T-cell (primary cell): Measurements from ENCODE around the gene ZAR1L. TPM values are rescaled to one million over a fixed set of nuclear protein-coding genes. Genes with fewer than 3 reads are reported as not detected.

Experiments used
- ATAC-seq, 4 experiments: fragments of 200-7000 bp in 3 of 4; fragments of 150-1000 bp in 1 of 4; cut with Tn5 transposase; replicated peaks in 1 of 4; 1 replicate in 3 of 4; 2 replicates in 1 of 4; pipeline ENCODE4 v1.10.0; 2021; ENCODE audit warnings: moderate library complexity in 3 of 4, mild to moderate bottlenecking in 2 of 4, moderate number of reproducible peaks in 1 of 4
- CTCF ChIA-PET, 2 donors: fragments of 300-600 bp; sonication (Branson Sonifier 250); formaldehyde crosslinking; loops; one replicate each; lab custom pipeline; 2022; ENCODE audit warnings: antibody characterized with exemption in 2 of 2; lab: Charles Lee
- POLR2A ChIA-PET, 2 donors: fragments of 300-600 bp; sonication (Branson Sonifier 250); formaldehyde crosslinking; loops; one replicate each; lab custom pipeline; 2022; ENCODE audit warnings: antibody characterized with exemption in 2 of 2; lab: Charles Lee
- DNase-seq, 35 experiments: peaks; one replicate each; pipeline versions ENCODE4 v3.0.0 to v3.0.0-alpha.2; 2013 to 2023
- H3K27ac ChIP-seq: one replicate; pipeline ENCODE4 v1.5.1; 2013; ENCODE audit warnings: low read length
- H3K27me3 ChIP-seq, 2 experiments: replicated peaks in 1 of 2; 1 replicate in 1 of 2; 2 replicates in 1 of 2; pipeline versions ENCODE4 v1.6.1 to v1.7.0; 2013; ENCODE audit warnings: low read length in 1 of 2, mixed read lengths in 1 of 2; ENCODE audit not compliant: control insufficient read depth in 2 of 2, insufficient read depth in 2 of 2; ENCODE audit errors: extremely low read depth in 1 of 2
- H3K36me3 ChIP-seq, 2 donors: 1 replicate in 1 of 2; 2 replicates in 1 of 2; pipeline versions ENCODE4 v1.6.1 to v1.7.0; 2013; ENCODE audit warnings: low read length in 1 of 2; ENCODE audit not compliant: control insufficient read depth in 2 of 2, insufficient read depth in 1 of 2; ENCODE audit errors: extremely low read depth in 1 of 2
- H3K4me1 ChIP-seq, 2 experiments: 1 replicate in 1 of 2; 2 replicates in 1 of 2; pipeline versions ENCODE4 v1.6.1 to v1.7.0; 2013; ENCODE audit warnings: low read length in 2 of 2, mixed read lengths in 1 of 2; ENCODE audit not compliant: insufficient read depth in 2 of 2, control insufficient read depth in 1 of 2; ENCODE audit errors: extremely low read depth in 1 of 2
- H3K4me3 ChIP-seq, 2 donors: 1 replicate in 1 of 2; 2 replicates in 1 of 2; pipeline versions ENCODE4 v1.5.1 to v1.7.0; 2013; ENCODE audit warnings: mild to moderate bottlenecking in 2 of 2, low read length in 1 of 2, moderate library complexity in 1 of 2; ENCODE audit not compliant: control insufficient read depth in 1 of 2; ENCODE audit errors: extremely low read depth in 1 of 2
- H3K9me3 ChIP-seq: 2 replicates; pipeline ENCODE4 v1.7.0; 2013
- H3K27ac Mint-ChIP-seq, 2 donors: one replicate each; pipeline ENCODE4 v1.8.0; 2020 to 2021; ENCODE audit warnings: mild to moderate bottlenecking in 2 of 2, mixed read lengths in 2 of 2
- H3K27me3 Mint-ChIP-seq, 2 donors: one replicate each; pipeline ENCODE4 v1.8.0; 2021 to 2022; ENCODE audit warnings: mixed read lengths in 2 of 2
- H3K36me3 Mint-ChIP-seq: one replicate; pipeline ENCODE4 v1.8.0; 2021; ENCODE audit warnings: mixed read lengths
- H3K4me1 Mint-ChIP-seq, 3 donors: one replicate each; pipeline ENCODE4 v1.8.0; 2020 to 2022; ENCODE audit warnings: mixed read lengths in 3 of 3, mild to moderate bottlenecking in 1 of 3
- H3K4me3 Mint-ChIP-seq, 3 donors: one replicate each; pipeline ENCODE4 v1.8.0; 2020 to 2022; ENCODE audit warnings: mild to moderate bottlenecking in 3 of 3, mixed read lengths in 3 of 3, moderate library complexity in 3 of 3
- H3K9me3 Mint-ChIP-seq, 3 donors: one replicate each; pipeline ENCODE4 v1.8.0; 2020 to 2022; ENCODE audit warnings: mixed read lengths in 3 of 3
- WGBS: methylation state at CpG from one replicate; pipeline ENCODE4 v1.1.5; 2013; ENCODE audit warnings: missing lambda C conversion rate; ENCODE audit not compliant: insufficient coverage; 5-methylcytosine and 5-hydroxymethylcytosine counted together
- total RNA-seq, 35 experiments: library from RNA in 6 of 35; stranded (reverse) in 6 of 35; fragments of 120-200 nt in 1 of 35; gene quantifications; one replicate each; pipeline versions ENCODE4 v1.2.1 to v1.2.4 and lab custom pipeline; 2013 to 2026

Gene ZAR1L
- total RNA-seq, 5 donors from 2014 or later (not counting 1 experiment from before 2014, with no cell fraction given) = not detected

DNA sequence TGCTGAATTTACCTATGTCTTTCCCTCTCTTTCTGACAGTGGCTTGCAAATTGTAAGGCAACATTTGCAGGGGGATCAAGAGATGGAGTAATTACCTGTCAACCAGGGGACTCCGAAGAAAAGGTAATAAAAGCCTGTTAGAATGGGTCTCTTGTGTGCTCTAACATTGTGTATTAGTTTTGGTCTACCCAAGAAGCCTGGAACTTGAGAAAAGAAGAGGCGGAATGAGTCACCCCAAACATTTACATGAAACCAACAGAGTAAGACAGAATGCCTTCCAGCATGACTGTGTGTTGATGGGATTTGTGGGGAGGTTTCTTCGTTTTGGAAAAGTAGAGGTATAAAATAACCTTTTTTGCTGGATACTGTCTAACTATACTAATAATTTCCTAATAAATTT, 36.7 kb downstream of the ZAR1L start:
- peaks cover 0 to 5% of the 10 kb centered on the region in 2 donors for H3K36me3 ChIP-seq
- DNase-seq = no peak
- H3K27ac ChIP-seq = no peak overlapping the region
- H3K9me3 ChIP-seq = no peaks in the 10 kb centered on the region
- no peaks in the 10 kb centered on the region for H3K4me1 ChIP-seq
- ChIA-PET CTCF (no interaction called here), POLR2A (no interaction called here)
- no peak for ATAC-seq
- H3K4me1 Mint-ChIP-seq = no peaks in the 10 kb centered on the region
- H3K27me3 ChIP-seq = no peaks in the 10 kb centered on the region
- no peak overlapping the region for H3K27ac Mint-ChIP-seq
- peaks cover 7% of the 10 kb centered on the region for H3K36me3 Mint-ChIP-seq
- H3K27me3 Mint-ChIP-seq = no peaks in the 10 kb centered on the region
- H3K9me3 Mint-ChIP-seq = no peaks in the 10 kb centered on the region
- WGBS = no CpG with 5 or more reads among the region's 3 CpGs
- no peak overlapping the region for H3K4me3 ChIP-seq
- H3K4me3 Mint-ChIP-seq = no peak overlapping the region

GRCh38 chr13:32277839-32278238, 37.3 kb downstream of the ZAR1L start:
- WGBS = no CpG with 5 or more reads among the region's 1 CpG
- H3K9me3 Mint-ChIP-seq = no peaks in the 10 kb centered on the region
- POLR2A ChIA-PET = no interaction called here
- no peaks in the 10 kb centered on the region for H3K4me1 Mint-ChIP-seq
- H3K27ac ChIP-seq = no peak overlapping the region
- H3K36me3 ChIP-seq = peaks cover 0 to 5% of the 10 kb centered on the region in 2 donors
- CTCF ChIA-PET = no interaction called here
- ATAC-seq (no peak), DNase-seq (no peak)
- H3K4me3 Mint-ChIP-seq = no peak overlapping the region
- H3K4me3 ChIP-seq = no peak overlapping the region
- peaks cover 7% of the 10 kb centered on the region for H3K36me3 Mint-ChIP-seq
- no peak overlapping the region for H3K27ac Mint-ChIP-seq
- no peaks in the 10 kb centered on the region for H3K4me1 ChIP-seq
- no peaks in the 10 kb centered on the region for H3K27me3 Mint-ChIP-seq
- H3K9me3 ChIP-seq = no peaks in the 10 kb centered on the region
- no peaks in the 10 kb centered on the region for H3K27me3 ChIP-seq

GRCh38 chr13:32272021-32272683, 43.0 kb downstream of the ZAR1L start:
- ATAC-seq (no peak), DNase-seq (no peak)
- peaks cover 0 to 5% of the 10 kb centered on the region in 2 donors for H3K36me3 ChIP-seq
- H3K4me1 ChIP-seq = no peaks in the 10 kb centered on the region
- ChIA-PET POLR2A (no interaction called here), CTCF (no interaction called here)
- Mint-ChIP-seq H3K36me3 (no peaks in the 10 kb centered on the region), H3K27ac (no peak overlapping the region), H3K4me3 (no peak overlapping the region), H3K9me3 (no peaks in the 10 kb centered on the region), H3K27me3 (no peaks in the 10 kb centered on the region), H3K4me1 (no peaks in the 10 kb centered on the region)
- H3K4me3 ChIP-seq = no peak overlapping the region
- no peaks in the 10 kb centered on the region for H3K9me3 ChIP-seq
- no peak overlapping the region for H3K27ac ChIP-seq
- no peaks in the 10 kb centered on the region for H3K27me3 ChIP-seq
- WGBS = no CpG with 5 or more reads among the region's 4 CpGs

DNA sequence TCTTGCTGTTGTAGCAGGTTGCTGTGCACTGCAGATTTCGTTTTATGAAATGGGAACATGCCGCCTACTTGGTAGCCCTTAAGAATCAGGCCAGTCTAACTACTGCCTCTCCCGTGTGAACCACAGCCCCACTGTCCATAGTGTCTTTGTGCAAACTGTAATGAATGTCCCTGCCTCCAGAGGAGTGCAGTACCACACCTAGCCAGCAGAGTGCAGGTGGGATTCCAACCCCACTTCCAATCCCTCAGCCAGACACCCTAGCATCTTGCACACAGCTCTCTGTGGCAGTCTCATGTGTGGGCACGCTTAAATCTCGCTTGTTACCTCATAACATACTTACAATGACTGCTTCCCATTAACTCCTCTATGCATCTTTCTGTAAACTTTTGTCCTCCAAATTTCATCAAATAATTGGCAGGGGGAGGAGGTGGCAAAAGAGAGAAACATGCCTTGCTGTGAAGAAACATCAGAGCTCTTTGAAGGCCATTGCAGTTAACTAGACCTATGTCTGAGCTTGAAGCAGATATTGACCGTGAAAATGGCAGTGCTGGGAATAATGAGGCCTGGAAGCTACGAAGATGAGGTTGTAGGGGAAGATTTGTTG, 47.2 kb downstream of the ZAR1L start:
- no peak overlapping the region for H3K4me3 Mint-ChIP-seq
- H3K36me3 Mint-ChIP-seq = no peaks in the 10 kb centered on the region
- POLR2A ChIA-PET = interaction anchor here (0.6 to 0.7 kb wide), 2 partner anchors 10 to 239 kb away, joined by 3 read pairs; no protein-coding TSS in a partner anchor
- Histone ChIP-seq H3K27ac (no peak overlapping the region), H3K27me3 (no peaks in the 10 kb centered on the region), H3K4me3 (no peak overlapping the region), H3K36me3 (no peaks in the 10 kb centered on the region), H3K4me1 (no peaks in the 10 kb centered on the region), H3K9me3 (no peaks in the 10 kb centered on the region)
- H3K9me3 Mint-ChIP-seq = no peaks in the 10 kb centered on the region
- 53% methylated on average over 3 of the region's 7 CpGs for WGBS
- no peaks in the 10 kb centered on the region for H3K27me3 Mint-ChIP-seq
- DNase-seq = peak in 32 of 35 experiments; percentile 4 to 63 (median 37)
- ATAC-seq = peak; percentile 64 to 80 (median 72)
- no peaks in the 10 kb centered on the region for H3K4me1 Mint-ChIP-seq
- no peak overlapping the region for H3K27ac Mint-ChIP-seq
- CTCF ChIA-PET = interaction anchor here (0.5 to 1.9 kb wide), 7 partner anchors 12 to 569 kb away, joined by 3 to 5 read pairs (median 3); no protein-coding TSS in a partner anchor

- Histone ChIP-seq H3K36me3 (no peaks in the 10 kb centered on the region), H3K4me3 (no peak overlapping the region), H3K27me3 (no peaks in the 10 kb centered on the region), H3K9me3 (no peaks in the 10 kb centered on the region), H3K27ac (no peak overlapping the region), H3K4me1 (no peaks in the 10 kb centered on the region)
- no peak for ATAC-seq
- ChIA-PET CTCF (no interaction called here), POLR2A (interaction anchor here in 1 of 2 donors (0.7 kb wide), 1 partner anchor 892 kb away, joined by 4 read pairs; no protein-coding TSS in a partner anchor)
- WGBS = no CpG with 5 or more reads among the region's 1 CpG
- no peaks in the 10 kb centered on the region for H3K36me3 Mint-ChIP-seq
- H3K9me3 Mint-ChIP-seq = no peaks in the 10 kb centered on the region
- H3K4me3 Mint-ChIP-seq = no peak overlapping the region
- DNase-seq = no peak
- H3K4me1 Mint-ChIP-seq = no peaks in the 10 kb centered on the region
- no peaks in the 10 kb centered on the region for H3K27me3 Mint-ChIP-seq
- H3K27ac Mint-ChIP-seq = no peak overlapping the region
Measured at GRCh38 chr13:32266130-32266529, 49.0 kb downstream of the ZAR1L start.

GRCh38 chr13:32265726-32266125, 49.4 kb downstream of the ZAR1L start:
- CTCF ChIA-PET = interaction anchor here in 1 of 2 donors (0.6 kb wide), 1 partner anchor 355 kb away, joined by 3 read pairs; no protein-coding TSS in a partner anchor
- Histone ChIP-seq H3K4me3 (no peak overlapping the region), H3K36me3 (no peaks in the 10 kb centered on the region), H3K9me3 (no peaks in the 10 kb centered on the region), H3K4me1 (no peaks in the 10 kb centered on the region), H3K27ac (no peak overlapping the region), H3K27me3 (no peaks in the 10 kb centered on the region)
- DNase-seq = no peak
- Mint-ChIP-seq H3K27ac (no peak overlapping the region), H3K9me3 (no peaks in the 10 kb centered on the region), H3K4me1 (no peaks in the 10 kb centered on the region), H3K36me3 (no peaks in the 10 kb centered on the region), H3K27me3 (no peaks in the 10 kb centered on the region), H3K4me3 (no peak overlapping the region)
- POLR2A ChIA-PET = interaction anchor here in 1 of 2 donors (0.7 kb wide), 1 partner anchor 892 kb away, joined by 4 read pairs; no protein-coding TSS in a partner anchor
- ATAC-seq = no peak
- 67% methylated on average over 1 of the region's 2 CpGs for WGBS
